ENCODE measurements around the gene HBS1L.
A peak's percentile ranks its signal among the peaks of the same experiment; 100 is the strongest.

HBS1L gene

GRCh38 chr6:135033238-135033637 lies 21.4 kb downstream of the HBS1L start:
- DNase-seq = peak; percentile 7

GRCh38 chr6:135030532-135031178 lies 24.0 kb downstream of the HBS1L start:
- DNase-seq = no peak

GRCh38 chr6:135030056-135030473 lies 24.6 kb downstream of the HBS1L start:
- DNase-seq = no peak

GRCh38 chr6:135025775-135026174 lies 28.8 kb downstream of the HBS1L start:
- no peak for DNase-seq

- no peak for DNase-seq
Observed at GRCh38 chr6:135025175-135025574, 29.4 kb downstream of the HBS1L start.

- no peak for DNase-seq
Observed at GRCh38 chr6:135022050-135022697, 32.4 kb downstream of the HBS1L start.

- DNase-seq = no peak
Observed at GRCh38 chr6:135021310-135022049, 33.1 kb downstream of the HBS1L start.

- DNase-seq = no peak
Observed at GRCh38 chr6:135018941-135019340, 35.7 kb downstream of the HBS1L start.

- no peak for DNase-seq
Observed at GRCh38 chr6:135018052-135018451, 36.6 kb downstream of the HBS1L start.

- DNase-seq = no peak
Observed at GRCh38 chr6:135014353-135014832, 40.2 kb downstream of the HBS1L start.

GRCh38 chr6:135013211-135013610 lies 41.4 kb downstream of the HBS1L start:
- DNase-seq = no peak

GRCh38 chr6:135012764-135013163 lies 41.9 kb downstream of the HBS1L start:
- no peak for DNase-seq

- DNase-seq = no peak
Observed at GRCh38 chr6:135012349-135012748, 42.3 kb downstream of the HBS1L start.

- DNase-seq = no peak
Observed at GRCh38 chr6:135008941-135009290, 45.7 kb downstream of the HBS1L start.

GRCh38 chr6:135008072-135008940 lies 46.3 kb downstream of the HBS1L start:
- DNase-seq = no peak

- no peak for DNase-seq
Observed at GRCh38 chr6:135006386-135006914, 48.2 kb downstream of the HBS1L start.

- no peak for DNase-seq
Observed at GRCh38 chr6:135004399-135004798, 50.2 kb downstream of the HBS1L start.

- no peak for DNase-seq
Observed at GRCh38 chr6:135002974-135003703, 51.5 kb downstream of the HBS1L start.

GRCh38 chr6:135002229-135002844 lies 52.3 kb downstream of the HBS1L start:
- no peak for DNase-seq

GRCh38 chr6:134999107-134999506 lies 55.5 kb downstream of the HBS1L start:
- no peak for DNase-seq
